ENCODE data around the gene ACAN. TPM values are rescaled to one million over a fixed set of nuclear protein-coding genes. Genes with fewer than 3 reads are reported as not detected.

The ACAN gene
- total RNA-seq, 1 experiment from 2014 or later, result 1.4 TPM

GRCh38 chr15:88859550-88859949 is 56.3 kb downstream of the ACAN start:
- H3K4me3 Mint-ChIP-seq, result no peak overlapping the region
- no peaks in the 10 kb centered on the region for H3K4me1 Mint-ChIP-seq
- H3K9me3 Mint-ChIP-seq, result peaks cover 14% of the 10 kb centered on the region
- ATAC-seq (no peak), DNase-seq (ENCODE audit: low spot score) (no peak)
- H3K27ac Mint-ChIP-seq, result no peak overlapping the region
- peaks cover 3% of the 10 kb centered on the region; the same call in 1 of the 2 replicates for H3K36me3 Mint-ChIP-seq
- POLR2A ChIA-PET, result no interaction called here
- peaks cover 15% of the 10 kb centered on the region for H3K27me3 Mint-ChIP-seq (ENCODE audit: low read depth)
- no peak for TF ChIP-seq GRHL2 (CRISPR knock-in tag; IDR thresholded peaks at IDR 0.05; ENCODE audit: insufficient replicate concordance, severe bottlenecking)
- no peak for TF ChIP-seq SMAD3 (CRISPR knock-in tag; IDR thresholded peaks at IDR 0.05; ENCODE audit: borderline replicate concordance)
- no peak for TF ChIP-seq NFATC4 (CRISPR knock-in tag; IDR thresholded peaks at IDR 0.05)
- no peak for TF ChIP-seq CREB1 (CRISPR knock-in tag; IDR thresholded peaks at IDR 0.05)
- no peak for TF ChIP-seq ATF6 (CRISPR knock-in tag; IDR thresholded peaks at IDR 0.05)
- no peak for TF ChIP-seq ZNF219 (CRISPR knock-in tag; IDR thresholded peaks at IDR 0.05; ENCODE audit: borderline replicate concordance)
- CTCF ChIA-PET, result interaction anchor here (0.6 to 0.9 kb wide), 2 partner anchors 11 to 1060 kb away, joined by 5 read pairs; no protein-coding TSS in a partner anchor

- no peak for TF ChIP-seq ESRRA (CRISPR knock-in tag; IDR thresholded peaks at IDR 0.05; ENCODE audit: borderline replicate concordance)
- TF ChIP-seq ZSCAN18 (CRISPR knock-in tag; IDR thresholded peaks at IDR 0.05), result no peak
- TF ChIP-seq TCF7 (CRISPR knock-in tag; IDR thresholded peaks at IDR 0.05; ENCODE audit: low read depth), result no peak
- no peak for TF ChIP-seq TEAD1 (CRISPR knock-in tag; IDR thresholded peaks at IDR 0.05)
- no peak for TF ChIP-seq NFYB (CRISPR knock-in tag; conservative IDR thresholded peaks at IDR 0.05; ENCODE audit: low read depth)
- POLR2A ChIA-PET, result no interaction called here
These were observed 57.0 kb downstream of the ACAN start for GRCh38 chr15:88860212-88860611.

GRCh38 chr15:88863412-88863811 is 60.2 kb downstream of the ACAN start:
- no peaks in the 10 kb centered on the region; the same call in 1 of the 2 replicates for H3K4me1 Mint-ChIP-seq
- no peak overlapping the region for H3K4me3 Mint-ChIP-seq
- DNase-seq (ENCODE audit: low spot score) (no peak), ATAC-seq (no peak)
- ChIA-PET CTCF (no interaction called here), POLR2A (no interaction called here)
- peaks cover 6% of the 10 kb centered on the region for H3K27me3 Mint-ChIP-seq (ENCODE audit: low read depth)
- no peak overlapping the region for H3K27ac Mint-ChIP-seq
- peaks cover 12% of the 10 kb centered on the region for H3K9me3 Mint-ChIP-seq
- no peaks in the 10 kb centered on the region for H3K36me3 Mint-ChIP-seq
- TF ChIP-seq E2F4 (CRISPR knock-in tag; IDR thresholded peaks at IDR 0.05; ENCODE audit: borderline replicate concordance, low read depth), result no peak
- no peak for TF ChIP-seq ERG (CRISPR knock-in tag; IDR thresholded peaks at IDR 0.05)
- no peak for TF ChIP-seq ZNF396 (CRISPR knock-in tag; IDR thresholded peaks at IDR 0.05; ENCODE audit: borderline replicate concordance)
- no peak for TF ChIP-seq CBFB (CRISPR knock-in tag; IDR thresholded peaks at IDR 0.05; ENCODE audit: low read depth)
- no peak for TF ChIP-seq IRF2 (CRISPR knock-in tag; IDR thresholded peaks at IDR 0.05; ENCODE audit: borderline replicate concordance, low read depth)
- TF ChIP-seq SMAD4 (CRISPR knock-in tag; IDR thresholded peaks at IDR 0.05), result no peak
- TF ChIP-seq AR (CRISPR knock-in tag; IDR thresholded peaks at IDR 0.05), result no peak
- no peak for TF ChIP-seq NFYB (CRISPR knock-in tag; conservative IDR thresholded peaks at IDR 0.05; ENCODE audit: low read depth)
- TF ChIP-seq HMGA2 (CRISPR knock-in tag; IDR thresholded peaks at IDR 0.05), result no peak
- no peak for TF ChIP-seq ATF6 (CRISPR knock-in tag; IDR thresholded peaks at IDR 0.05)
- TF ChIP-seq CREM (CRISPR knock-in tag; IDR thresholded peaks at IDR 0.05), result no peak

More at GRCh38 chr15:88860212-88860611, 57.0 kb downstream of the ACAN start:
- no peak for DNase-seq (ENCODE audit: low spot score)
- H3K4me3 Mint-ChIP-seq, result no peak overlapping the region
- CTCF ChIA-PET, result no interaction called here
- H3K27ac Mint-ChIP-seq, result no peak overlapping the region
- H3K36me3 Mint-ChIP-seq, result no peaks in the 10 kb centered on the region
- no peaks in the 10 kb centered on the region for H3K4me1 Mint-ChIP-seq
- H3K9me3 Mint-ChIP-seq, result peaks cover 7% of the 10 kb centered on the region
- H3K27me3 Mint-ChIP-seq (ENCODE audit: low read depth), result peaks cover 10% of the 10 kb centered on the region
- ATAC-seq, result no peak

Measured in WTC11 (cell line).